GM18502 (cell line): ENCODE results near the gene MEIS1.

Experiments used
- ATAC-seq: cut with Tn5 transposase; IDR thresholded peaks from one replicate; pipeline ENCODE4 v1.9.1; 2021; ENCODE audit warnings: mild to moderate bottlenecking; ENCODE audit not compliant: unreplicated experiment, poor library complexity

MEIS1 gene

GRCh38 chr2:66555501-66556324, 120.8 kb downstream of the MEIS1 start:
- ATAC-seq: no peak

GRCh38 chr2:66559672-66560071, 124.7 kb downstream of the MEIS1 start:
- no peak for ATAC-seq

GRCh38 chr2:66560683-66561082, 125.8 kb downstream of the MEIS1 start:
- no peak for ATAC-seq

GRCh38 chr2:66561645-66562303, 126.8 kb downstream of the MEIS1 start:
- ATAC-seq: no peak

- no peak for ATAC-seq
Observed at GRCh38 chr2:66562304-66562685, 127.4 kb downstream of the MEIS1 start.

GRCh38 chr2:66563473-66563872, 128.5 kb downstream of the MEIS1 start:
- no peak for ATAC-seq

- no peak for ATAC-seq
Observed at GRCh38 chr2:66565291-66565690, 130.4 kb downstream of the MEIS1 start.

GRCh38 chr2:66566726-66567399, 131.9 kb downstream of the MEIS1 start:
- no peak for ATAC-seq

- ATAC-seq: no peak
Observed at GRCh38 chr2:66567729-66568128, 132.8 kb downstream of the MEIS1 start.

- no peak for ATAC-seq
Observed at GRCh38 chr2:66568650-66569300, 133.8 kb downstream of the MEIS1 start.

- ATAC-seq: no peak
Observed at GRCh38 chr2:66569321-66569851, 134.5 kb downstream of the MEIS1 start.

- no peak for ATAC-seq
Observed at GRCh38 chr2:66569974-66570373, 135.0 kb downstream of the MEIS1 start.

- no peak for ATAC-seq
Observed at GRCh38 chr2:66570471-66570870, 135.5 kb downstream of the MEIS1 start.

GRCh38 chr2:66571918-66572317, 137.0 kb downstream of the MEIS1 start:
- no peak for ATAC-seq

GRCh38 chr2:66572391-66572790, 137.5 kb downstream of the MEIS1 start:
- no peak for ATAC-seq

- no peak for ATAC-seq
Observed at GRCh38 chr2:66573416-66573815, 138.5 kb downstream of the MEIS1 start.

GRCh38 chr2:66573821-66574233, 138.9 kb downstream of the MEIS1 start:
- ATAC-seq: no peak

GRCh38 chr2:66574701-66575624, 140.0 kb downstream of the MEIS1 start:
- no peak for ATAC-seq

GRCh38 chr2:66575625-66576310, 140.8 kb downstream of the MEIS1 start:
- ATAC-seq: no peak
